T47D (cell line): ENCODE measurements around the gene SLC2A13.
A peak's percentile ranks its signal among the peaks of the same experiment; 100 is the strongest.
"Not testable (repeated sequence)": the region's sequence is repeated elsewhere in the genome, so short reads cannot be mapped to it uniquely, and the experiment has no call there.

ENCODE experiments used
- DNase-seq, 2 experiments: peaks; one replicate each; pipeline versions ENCODE4 v3.0.0 to v3.0.0-alpha.2; 2011 to 2012; ENCODE audit warnings: low read depth in 1 of 2, low spot score in 1 of 2
- JUND ChIP-seq: IDR thresholded peaks from 2 replicates; pipeline ENCODE4 v1.6.1; 2012; ENCODE audit warnings: low read depth
- in situ Hi-C: cut with HindIII; loops from 2 replicates; pipeline ENCODE4 v1.10.0; 2016; ENCODE audit warnings: low sequenced_read_pairs, low pct_unique_long_range_greater_than_20kb

Gene SLC2A13

DNA sequence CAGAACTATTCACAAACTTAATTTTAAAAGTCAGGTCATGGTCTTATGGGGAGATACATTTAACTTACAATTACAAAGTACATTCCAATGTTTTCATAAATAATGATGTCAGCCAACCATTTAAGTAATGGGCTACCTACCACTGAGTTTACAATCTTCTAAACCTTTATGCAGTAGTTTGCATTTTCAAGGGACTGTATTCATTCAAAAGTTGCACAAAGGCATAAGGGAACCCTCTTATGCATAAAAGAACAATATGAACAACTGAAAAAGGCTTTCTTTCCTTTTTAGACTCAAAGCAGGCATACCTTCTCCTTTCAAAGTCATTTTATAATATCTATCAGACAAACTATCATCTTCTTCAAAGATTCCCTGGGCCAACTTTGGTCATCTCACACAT is 230.2 kb downstream of the SLC2A13 start:
- DNase-seq: no peak
- in situ Hi-C loops: no loop called here
- TF ChIP-seq JUND: no peak

- no peak for TF ChIP-seq JUND
- in situ Hi-C loops: no loop called here
- DNase-seq: no peak
Measured at GRCh38 chr12:39874785-39875184, 231.1 kb downstream of the SLC2A13 start.

DNA sequence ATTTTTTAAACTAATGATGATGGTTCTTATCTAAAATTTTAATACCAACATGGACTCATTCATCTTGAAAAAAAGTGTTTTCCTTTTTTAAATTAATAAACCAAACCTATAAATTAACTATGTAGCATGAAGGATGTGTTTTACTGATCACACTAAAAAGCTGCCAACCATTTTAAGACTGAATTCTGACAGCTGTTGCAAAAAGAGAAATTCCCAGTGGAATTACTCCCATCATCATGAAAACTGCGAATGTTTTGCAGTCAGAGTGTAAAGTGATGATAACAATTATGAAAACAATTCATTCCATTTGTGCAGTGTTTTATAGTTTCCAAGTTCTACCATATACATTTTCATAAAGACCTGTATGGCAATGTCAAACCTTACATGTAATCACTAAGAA is 232.8 kb downstream of the SLC2A13 start:
- TF ChIP-seq JUND: no peak
- in situ Hi-C loops: no loop called here
- no peak for DNase-seq

GRCh38 chr12:39872425-39872824 is 233.5 kb downstream of the SLC2A13 start:
- in situ Hi-C loops: no loop called here
- TF ChIP-seq JUND: no peak
- DNase-seq: no peak

DNA sequence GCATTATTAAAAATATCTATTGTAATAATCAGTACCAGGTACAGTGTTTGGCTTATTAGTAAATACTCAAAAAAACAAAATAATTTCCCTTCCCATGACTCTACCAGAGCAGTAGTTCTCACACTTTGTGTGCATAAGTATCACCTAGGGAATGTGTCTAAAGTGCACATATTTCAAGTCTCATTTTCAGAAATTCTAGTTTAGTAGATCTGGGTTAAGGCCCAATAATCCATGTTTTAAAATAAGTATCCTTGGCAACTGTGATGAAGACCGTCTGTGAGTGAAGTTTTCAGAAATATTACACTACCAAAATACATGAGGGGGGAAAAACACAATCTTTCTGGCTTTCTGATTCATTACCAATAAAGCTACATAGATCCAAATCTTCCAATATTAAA is 237.6 kb downstream of the SLC2A13 start:
- TF ChIP-seq JUND: no peak
- DNase-seq: no peak
- in situ Hi-C loops: no loop called here

- DNase-seq: no peak
- no peak for TF ChIP-seq JUND
- in situ Hi-C loops: no loop called here
Measured at GRCh38 chr12:39867631-39868327, 238.1 kb downstream of the SLC2A13 start.

DNA sequence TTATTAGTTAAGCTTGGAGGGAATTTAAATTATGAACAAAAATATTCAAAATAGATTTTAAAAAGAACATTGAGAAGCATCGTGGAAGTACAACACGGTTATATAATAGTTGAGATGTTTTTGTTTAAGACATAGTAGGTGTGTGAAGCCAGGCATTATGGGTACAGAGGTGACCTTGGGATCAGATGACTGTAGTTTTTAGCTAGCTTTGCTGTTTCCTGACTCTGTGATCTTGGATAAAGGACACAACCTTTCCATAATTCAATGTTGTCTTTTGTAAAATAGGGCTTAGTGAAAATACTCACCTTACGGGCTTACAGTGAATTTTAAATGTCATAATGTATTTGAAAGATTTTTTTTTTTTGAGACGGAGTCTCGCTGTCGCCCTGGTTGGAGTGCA is 239.7 kb downstream of the SLC2A13 start:
- in situ Hi-C loops: no loop called here
- TF ChIP-seq JUND: no peak

DNA sequence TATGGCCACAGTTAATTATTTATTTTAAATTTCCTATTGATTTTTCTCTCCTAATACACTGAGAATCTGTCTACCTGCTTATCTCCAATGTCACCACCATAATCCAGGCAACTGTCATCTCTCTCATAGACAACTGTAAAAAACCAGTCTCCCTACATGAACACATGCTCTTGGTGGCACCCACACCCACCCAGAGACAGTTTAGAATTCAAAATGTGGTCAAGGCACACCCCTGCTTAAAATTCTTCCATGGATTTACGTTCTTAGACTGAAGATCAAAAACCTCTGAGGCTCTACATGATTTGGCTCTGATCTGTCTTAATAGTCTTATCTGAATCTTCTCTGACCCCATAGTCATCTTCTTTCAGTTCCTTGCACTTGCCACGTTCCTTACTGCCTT is 245.2 kb downstream of the SLC2A13 start:
- TF ChIP-seq JUND: no peak
- DNase-seq: no peak
- in situ Hi-C loops: no loop called here

More for the DNA sequence above, 239.7 kb downstream of the SLC2A13 start:
- no peak for DNase-seq

GRCh38 chr12:39853003-39853402 is 252.9 kb downstream of the SLC2A13 start:
- no peak for DNase-seq
- in situ Hi-C loops: no loop called here
- no peak for TF ChIP-seq JUND

- DNase-seq: no peak
- in situ Hi-C loops: no loop called here
- no peak for TF ChIP-seq JUND
Measured at GRCh38 chr12:39852346-39852745, 253.5 kb downstream of the SLC2A13 start.

DNA sequence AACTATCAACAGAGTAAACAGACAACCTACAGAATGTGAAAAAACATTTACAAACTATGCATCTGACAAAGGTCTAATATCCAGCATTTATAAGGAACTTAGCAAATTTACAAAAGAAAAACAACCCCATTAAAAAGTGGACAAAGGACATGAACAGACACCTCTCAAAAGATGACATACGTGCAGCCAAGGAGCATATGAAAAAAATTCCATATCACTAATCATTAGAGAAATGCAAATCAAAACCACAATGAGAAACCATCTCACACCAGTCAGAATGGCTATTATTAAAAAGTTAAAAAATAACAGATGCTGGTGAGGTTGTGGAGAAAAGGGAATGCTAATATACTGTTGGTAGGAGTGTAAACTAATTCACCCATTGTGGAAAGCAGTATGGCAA is 257.7 kb downstream of the SLC2A13 start:
- DNase-seq, in situ Hi-C loops: not testable (repeated sequence)

DNA sequence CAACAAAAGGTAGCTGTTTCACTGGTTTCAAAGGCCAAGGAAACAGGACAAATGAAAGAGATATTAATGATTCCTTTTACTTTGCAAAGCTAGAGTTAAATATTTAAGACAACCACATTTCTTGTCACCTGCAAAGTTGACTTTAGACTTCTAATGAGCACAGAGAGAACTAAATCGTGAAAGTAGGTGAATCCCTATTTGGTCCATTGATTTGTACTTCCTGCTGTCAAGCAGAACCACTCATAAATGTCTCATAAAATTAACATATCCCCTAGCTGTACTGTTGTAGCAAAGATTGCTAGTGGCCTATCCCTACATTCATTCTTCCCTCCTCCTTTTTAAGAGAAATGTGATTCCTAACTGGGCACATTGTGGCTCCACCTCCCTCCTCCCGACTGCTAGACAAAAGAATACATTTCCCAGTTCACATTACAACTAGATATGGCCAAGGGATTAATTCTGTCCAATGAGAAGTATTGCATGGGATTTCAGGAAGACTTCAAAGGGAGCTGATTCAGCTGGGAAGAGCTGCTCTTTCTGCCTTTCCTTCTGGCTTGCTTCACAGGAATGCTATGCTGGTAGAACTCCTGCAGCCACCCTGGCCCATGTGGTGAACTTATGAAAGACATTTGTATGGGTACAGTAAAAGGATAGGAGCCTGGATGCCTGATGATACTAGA is 258.8 kb downstream of the SLC2A13 start:
- DNase-seq: peak in 1 of 2 experiments; percentile 10
- in situ Hi-C loops: no loop called here
- TF ChIP-seq JUND: no peak

- TF ChIP-seq JUND: no peak
- in situ Hi-C loops: no loop called here
- no peak for DNase-seq
Measured at GRCh38 chr12:39846304-39846703, 259.6 kb downstream of the SLC2A13 start.

GRCh38 chr12:39840422-39840821 is 265.5 kb downstream of the SLC2A13 start:
- in situ Hi-C loops: no loop called here
- no peak for TF ChIP-seq JUND
- no peak for DNase-seq
